GM18511 (cell line): ENCODE results near the gene WNK2.
"Not testable (repeated sequence)": the region's sequence is repeated elsewhere in the genome, so short reads cannot be mapped to it uniquely, and the experiment has no call there.

Source experiments
- ATAC-seq: cut with Tn5 transposase; IDR thresholded peaks from one replicate; pipeline ENCODE4 v1.9.1; 2021; ENCODE audit warnings: mild to moderate bottlenecking, moderate library complexity; ENCODE audit not compliant: unreplicated experiment

Gene WNK2

DNA sequence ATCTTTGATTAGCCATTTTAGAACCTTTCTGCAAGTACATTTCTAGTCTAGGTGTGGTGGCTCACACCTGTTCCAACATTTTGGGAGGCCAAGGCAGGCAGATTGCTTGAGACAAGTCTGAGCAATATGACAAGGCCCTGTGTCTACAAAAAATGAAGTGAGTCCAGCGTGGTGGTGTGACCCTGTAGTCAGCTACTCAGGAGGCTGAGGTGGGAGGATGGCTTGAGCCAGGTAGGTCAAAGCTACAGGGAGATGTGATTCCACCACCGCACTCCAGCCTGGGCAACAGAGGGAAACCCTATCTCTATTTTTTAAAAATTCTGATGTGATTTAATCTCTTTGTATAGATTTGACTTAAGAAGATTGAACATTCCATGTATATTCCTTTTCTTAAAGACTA lies 171.9 kb downstream of the WNK2 start:
- no peak for ATAC-seq

DNA sequence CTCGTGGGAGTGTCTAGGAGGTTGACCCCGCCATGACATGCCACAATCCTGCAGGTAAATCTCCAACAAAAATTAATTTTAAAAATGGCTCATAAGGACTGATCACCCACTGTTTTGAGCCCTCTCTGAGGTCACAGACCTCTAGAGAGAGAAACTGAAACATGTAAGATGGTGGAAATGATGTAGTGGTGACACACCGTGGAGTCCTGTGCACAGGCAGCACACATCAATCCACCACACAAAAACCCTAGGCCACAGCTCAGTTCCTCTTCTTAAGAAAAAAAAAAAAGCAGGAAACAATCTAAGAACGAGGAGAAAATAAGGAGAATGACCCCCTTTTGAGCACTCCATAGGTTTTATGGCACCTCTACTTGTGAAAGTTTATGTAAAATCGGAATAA lies 173.7 kb downstream of the WNK2 start:
- ATAC-seq = peak; percentile 58

DNA sequence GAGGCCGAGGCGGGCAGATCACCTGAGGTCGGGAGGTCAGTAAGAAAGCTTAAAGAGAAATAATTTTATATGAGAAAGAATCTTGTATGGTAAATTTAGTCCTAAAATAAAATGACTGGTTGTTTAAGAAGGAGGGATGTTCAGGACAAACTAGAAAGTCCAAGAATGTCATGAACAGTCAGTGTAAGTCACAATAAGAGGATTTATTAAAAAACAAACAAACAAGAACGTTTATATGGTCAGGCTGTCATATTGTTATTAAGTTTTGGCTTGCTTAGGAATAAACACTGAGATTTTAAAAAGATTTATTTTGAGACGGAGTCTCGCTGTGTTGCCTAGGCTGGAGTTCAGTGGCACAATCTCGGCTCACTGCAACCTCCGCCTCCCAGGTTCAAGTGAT lies 176.0 kb downstream of the WNK2 start:
- ATAC-seq = not testable (repeated sequence)

- no peak for ATAC-seq
These were observed 178.1 kb downstream of the WNK2 start for GRCh38 chr9:93361995-93362394.

DNA sequence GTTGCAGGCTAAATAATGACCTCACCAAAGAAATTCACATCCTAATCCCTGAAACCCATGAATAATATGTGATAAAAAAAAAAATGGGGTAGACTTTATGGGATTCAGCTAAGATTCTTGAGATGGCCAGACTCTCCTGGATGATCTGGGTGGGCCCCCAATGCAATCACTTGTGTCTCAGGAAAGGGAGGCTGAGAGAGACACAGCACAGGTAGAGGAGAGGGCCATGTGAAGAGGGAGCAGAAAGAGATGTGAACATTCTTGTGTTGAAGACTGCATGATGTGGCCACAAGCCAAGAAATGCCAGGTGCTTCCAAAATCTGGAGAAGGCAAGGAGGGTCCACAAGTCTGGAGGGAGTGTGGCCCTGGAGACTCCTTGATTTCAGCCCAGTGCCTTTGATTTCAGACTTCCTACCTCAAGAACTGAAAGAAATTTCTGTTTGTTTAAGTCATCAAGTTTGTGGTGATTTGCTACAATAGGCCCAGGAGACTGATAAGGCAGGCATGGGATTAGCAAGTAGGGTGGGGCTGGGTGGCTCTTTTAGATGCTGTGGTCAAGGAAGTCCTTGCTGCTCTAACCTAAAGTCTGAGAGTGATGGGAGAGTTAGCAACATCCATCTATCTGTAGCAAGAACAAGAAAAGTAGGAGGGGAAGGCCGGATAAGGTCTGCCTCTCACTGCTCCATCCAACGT lies 180.9 kb downstream of the WNK2 start:
- no peak for ATAC-seq

DNA sequence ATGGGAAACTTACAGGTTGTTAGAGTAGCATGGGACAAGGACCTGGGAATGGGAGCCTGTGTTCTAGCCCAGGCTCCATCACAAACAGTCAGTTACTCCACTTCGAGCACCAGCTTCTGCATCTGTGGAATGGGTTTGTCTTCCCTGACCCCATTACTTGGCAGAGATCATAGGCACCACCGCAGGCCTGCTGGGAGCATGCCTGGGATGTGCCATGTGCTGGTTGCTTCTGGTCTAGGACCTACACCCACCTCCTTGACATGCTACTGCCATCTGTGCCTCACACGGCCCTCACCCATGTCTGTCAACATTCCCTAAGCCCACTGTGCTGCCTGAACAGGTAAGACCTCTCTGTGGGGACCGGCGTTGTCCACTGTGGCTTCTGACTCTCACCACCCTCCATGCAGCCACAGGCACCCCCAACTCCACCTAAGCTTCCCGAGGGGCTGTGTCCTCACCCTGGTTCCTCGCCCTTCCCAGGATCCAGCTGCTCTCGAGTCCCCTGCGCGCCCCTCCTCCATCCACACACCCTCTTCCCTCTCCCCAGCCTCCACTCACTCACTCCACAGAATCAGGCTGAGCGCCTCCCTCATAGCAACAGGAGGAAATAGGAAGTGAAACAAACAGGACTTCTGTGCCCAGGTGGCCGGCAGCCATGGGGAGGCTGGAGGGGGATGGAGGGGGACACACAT lies 181.6 kb downstream of the WNK2 start:
- no peak for ATAC-seq

GRCh38 chr9:93366119-93366447 lies 182.1 kb downstream of the WNK2 start:
- ATAC-seq = no peak

- not testable (repeated sequence) for ATAC-seq
These were observed 182.5 kb downstream of the WNK2 start for GRCh38 chr9:93366486-93366885.

GRCh38 chr9:93368437-93368836 lies 184.5 kb downstream of the WNK2 start:
- ATAC-seq = no peak

GRCh38 chr9:93369686-93370085 lies 185.7 kb downstream of the WNK2 start:
- no peak for ATAC-seq
